DMS79 (cell line): ENCODE measurements around the gene B4GALNT1.
"Not testable (repeated sequence)": the region's sequence is repeated elsewhere in the genome, so short reads cannot be mapped to it uniquely, and the experiment has no call there.

Source experiments
- DNase-seq: peaks from one replicate; lab custom pipeline; 2025; lab: John Stamatoyannopoulos, UW

Gene B4GALNT1

DNA sequence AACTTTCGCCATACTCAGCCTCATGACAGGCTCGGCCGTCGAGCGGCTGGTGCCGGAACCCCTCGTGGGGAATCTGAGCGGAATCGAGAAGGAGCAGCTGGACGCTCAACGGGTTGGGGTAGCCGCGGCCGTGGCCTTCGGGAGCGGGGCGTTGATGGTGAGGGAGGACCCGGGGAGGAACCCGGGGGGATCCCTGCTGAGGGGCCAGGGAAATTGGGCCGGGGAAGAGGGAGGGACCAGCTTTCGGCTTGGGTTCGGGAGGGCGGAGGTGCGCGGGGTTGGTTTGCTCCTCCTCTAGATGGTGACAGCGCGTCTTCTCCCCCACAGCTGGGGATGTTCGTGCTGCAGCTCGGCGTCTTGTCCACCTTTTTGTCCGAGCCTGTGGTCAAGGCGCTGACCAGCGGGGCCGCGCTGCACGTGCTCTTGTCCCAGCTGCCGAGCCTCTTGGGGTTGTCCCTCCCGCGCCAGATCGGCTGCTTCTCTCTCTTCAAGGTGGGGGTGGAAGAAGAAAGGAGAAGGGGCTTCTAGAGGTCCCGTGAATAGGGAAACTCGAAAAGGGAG, 12.0 kb downstream of the B4GALNT1 start:
- no peak for DNase-seq

DNA sequence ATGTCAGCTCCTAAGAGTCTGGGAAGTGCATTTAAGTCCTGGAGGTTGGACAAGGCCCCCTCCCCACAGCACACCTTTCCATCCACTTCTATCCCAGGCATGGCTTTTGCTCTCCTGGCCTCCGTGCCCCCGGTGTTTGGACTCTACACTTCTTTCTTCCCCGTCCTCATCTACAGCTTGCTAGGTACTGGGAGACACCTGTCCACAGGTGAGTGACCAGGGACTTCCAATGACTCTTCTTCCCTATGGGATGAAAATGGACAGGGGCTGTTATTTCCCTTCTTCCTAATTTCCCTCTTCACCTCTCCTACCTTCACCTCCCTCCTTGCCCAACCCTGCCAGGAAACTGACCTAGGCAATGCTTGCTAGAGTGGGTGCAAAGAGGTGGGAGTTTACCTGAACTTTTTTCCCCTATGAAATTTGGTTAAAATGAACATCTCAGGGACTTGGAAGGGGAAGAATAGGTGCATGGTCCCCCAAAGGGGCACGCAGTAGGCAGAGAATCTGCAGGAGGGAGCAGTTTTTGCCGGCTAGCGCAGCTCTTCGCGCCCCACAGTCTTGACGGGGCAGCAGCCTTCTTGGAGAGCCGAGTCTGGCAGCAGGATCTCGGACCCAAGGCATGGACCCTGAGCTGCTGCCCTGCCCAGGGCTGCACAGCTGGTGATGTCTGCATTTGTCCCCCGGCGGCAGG, 12.6 kb downstream of the B4GALNT1 start:
- no peak for DNase-seq

DNA sequence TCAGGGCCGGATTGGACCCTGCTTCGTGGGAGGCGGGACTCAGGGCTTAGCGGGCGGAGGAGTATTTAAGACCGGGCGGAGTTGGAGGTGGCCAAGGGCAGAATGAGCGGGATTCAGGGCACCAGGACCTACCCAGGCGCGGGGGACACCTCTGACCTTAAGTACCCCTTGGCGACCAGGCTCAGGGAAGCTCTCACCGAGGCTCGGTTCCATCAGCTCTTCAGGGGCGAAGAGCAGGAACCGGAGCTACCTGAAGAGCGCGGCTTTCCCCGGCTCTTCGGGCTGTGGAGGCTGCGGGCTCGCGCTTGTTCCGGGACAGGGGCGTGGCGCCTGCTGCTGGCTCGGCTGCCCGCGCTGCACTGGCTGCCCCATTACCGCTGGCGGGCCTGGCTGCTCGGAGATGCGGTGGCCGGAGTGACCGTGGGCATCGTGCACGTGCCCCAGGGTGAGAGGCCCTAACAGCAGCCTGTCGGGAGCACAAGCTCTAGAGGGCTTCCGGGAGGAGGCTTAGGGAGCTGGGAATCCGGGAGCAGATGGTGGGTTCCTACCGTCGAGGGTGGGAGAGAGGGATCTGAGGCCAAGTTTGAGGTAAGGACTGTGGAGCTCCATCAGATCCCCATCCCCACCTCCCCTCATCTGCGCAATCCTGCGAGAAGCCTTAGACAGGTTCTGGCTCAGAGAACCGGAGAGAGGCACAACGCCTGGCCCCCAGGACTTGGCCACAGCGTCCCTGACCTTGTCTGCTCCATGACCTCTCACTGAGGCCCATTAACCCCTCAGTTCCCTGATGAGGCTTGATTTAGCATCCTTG, 13.4 kb downstream of the B4GALNT1 start:
- DNase-seq: no peak

DNA sequence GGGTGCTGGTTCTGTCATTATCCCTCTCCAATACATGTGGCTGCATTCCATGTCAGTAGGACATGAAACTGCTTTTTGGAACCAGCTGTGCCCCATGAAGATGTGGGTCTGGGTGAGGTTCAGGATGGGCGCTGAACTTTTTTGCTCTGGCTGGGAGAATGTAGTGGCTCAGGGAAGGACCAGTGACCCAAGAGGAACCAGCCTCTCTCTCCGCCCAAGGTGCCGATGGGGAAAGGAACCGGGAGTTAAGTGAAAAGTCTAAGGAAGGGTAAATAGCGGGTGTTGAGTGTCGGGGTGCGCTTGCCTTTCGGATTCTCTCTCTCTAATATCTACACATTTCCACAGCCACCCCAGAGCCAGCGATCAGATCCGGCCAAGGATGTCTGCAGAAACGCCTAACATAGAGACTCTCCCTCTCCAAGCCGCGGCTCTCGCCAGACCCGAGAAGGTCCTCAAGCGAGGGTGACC, 14.0 kb downstream of the B4GALNT1 start:
- DNase-seq: no peak

DNA sequence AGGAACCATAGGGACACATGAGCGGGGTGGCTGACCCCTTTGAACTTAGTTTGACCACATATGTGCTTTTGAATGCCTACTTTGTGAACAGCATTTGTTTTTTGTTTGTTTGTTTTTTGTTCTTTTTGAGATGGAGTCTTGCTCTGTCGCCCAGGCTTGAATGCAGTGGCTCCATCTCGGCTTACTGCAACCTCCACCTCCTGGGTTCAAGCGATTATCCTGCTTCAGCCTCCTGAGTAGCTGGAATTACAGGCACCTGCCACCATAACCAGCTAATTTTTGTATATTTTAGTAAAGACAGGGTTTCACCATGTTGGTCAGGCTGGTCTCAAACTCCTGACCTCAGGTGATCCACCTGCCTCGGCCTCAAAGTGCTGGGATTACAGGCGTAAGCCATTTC, 14.6 kb downstream of the B4GALNT1 start:
- not testable (repeated sequence) for DNase-seq

DNA sequence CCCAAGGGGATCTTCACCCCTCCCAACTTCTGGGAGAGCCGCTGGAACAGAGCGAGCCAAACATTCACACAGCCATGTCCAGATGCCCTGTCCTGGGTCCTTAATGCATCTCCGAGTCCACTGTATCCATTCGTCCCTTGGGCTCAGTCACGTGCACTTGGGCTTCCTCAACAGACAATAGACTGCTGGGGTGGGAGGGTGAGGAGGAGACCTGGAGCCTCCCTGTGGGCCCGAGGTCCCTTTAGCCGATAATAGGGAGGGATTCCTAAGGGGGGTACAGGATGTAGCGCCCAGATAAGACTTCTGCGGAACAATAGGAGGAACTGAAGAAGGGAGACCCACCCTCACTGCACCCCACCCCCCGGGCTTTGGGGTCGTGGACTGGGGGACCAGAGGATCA, 15.1 kb downstream of the B4GALNT1 start:
- DNase-seq: no peak

DNA sequence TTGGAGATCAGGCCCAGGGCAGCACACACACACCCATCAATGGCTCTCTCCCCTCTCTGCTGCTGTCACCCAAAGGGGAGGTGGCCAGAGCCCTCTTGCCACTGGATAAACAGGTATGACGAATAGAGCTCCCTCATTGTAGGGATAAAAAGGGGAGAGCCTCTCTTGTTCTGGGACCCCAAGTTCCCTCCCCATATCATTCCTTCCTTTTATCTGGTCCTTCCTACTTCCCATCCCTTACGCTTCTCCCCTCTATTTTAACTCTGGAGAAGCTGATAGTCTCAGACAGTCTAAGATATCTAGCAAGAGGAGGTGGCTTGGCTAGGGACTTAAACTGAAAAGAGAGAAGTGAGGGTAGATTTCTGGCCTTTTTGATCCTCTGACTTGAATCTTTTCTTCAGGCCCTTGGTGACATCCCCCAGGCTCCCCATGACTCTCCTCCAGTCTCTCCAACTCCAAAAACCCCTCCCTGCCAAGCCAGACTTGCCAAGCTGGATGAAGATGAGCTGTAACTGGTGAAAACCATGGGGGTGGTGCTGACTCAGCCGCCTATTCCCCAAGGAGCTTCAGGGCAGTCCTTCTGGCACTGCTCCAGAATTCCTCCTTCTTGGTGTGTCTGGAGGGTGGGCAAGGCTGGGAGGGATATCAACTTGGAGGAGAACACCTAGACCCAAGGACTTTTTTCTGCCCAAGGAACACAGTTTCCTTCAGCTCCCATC, 16.5 kb downstream of the B4GALNT1 start:
- no peak for DNase-seq

DNA sequence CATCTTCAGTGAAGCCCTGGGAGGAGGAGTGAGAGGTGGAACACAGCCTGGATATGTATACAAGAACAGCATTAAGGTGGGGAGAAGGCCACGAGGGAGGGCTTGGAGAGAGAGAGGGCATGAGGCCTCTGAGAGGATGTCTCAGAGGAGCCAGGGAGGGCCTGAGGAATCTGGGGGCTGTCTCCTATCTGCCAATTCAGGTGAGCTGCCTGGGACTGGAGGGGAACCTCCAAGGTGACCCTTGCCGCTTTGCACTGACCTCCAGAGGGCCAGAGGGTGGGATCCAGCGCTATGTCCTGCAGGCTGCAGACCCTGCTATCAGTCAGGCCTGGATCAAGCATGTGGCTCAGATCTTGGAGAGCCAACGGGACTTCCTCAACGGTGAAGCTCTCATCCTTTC, 17.4 kb downstream of the B4GALNT1 start:
- no peak for DNase-seq

DNA sequence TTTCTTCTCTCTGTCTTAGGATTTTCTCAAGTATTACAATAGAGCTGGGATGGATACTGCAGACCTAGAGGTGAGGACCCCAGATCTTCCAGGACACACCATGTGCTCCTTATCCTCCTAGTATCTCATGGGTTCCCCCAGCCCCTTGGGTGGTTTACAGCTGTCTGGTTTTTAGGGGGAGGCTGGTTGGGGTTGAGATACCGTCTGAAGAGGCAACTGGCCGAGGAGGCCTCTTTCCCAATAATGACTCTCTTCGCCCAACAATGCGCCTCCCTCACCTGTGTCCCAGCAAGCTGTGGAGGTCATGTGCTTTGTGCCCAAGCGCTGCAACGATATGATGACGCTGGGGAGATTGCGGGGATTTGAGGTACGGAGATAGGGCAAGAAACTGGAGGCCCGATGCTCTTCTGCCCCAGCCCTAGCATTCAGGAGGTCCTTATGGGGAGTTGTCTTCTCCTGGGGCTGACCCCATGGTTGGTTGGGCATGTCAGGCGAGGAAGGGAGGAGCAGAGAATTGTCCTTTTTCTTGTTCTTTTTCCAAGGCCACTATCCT, 18.0 kb downstream of the B4GALNT1 start:
- no peak for DNase-seq

DNA sequence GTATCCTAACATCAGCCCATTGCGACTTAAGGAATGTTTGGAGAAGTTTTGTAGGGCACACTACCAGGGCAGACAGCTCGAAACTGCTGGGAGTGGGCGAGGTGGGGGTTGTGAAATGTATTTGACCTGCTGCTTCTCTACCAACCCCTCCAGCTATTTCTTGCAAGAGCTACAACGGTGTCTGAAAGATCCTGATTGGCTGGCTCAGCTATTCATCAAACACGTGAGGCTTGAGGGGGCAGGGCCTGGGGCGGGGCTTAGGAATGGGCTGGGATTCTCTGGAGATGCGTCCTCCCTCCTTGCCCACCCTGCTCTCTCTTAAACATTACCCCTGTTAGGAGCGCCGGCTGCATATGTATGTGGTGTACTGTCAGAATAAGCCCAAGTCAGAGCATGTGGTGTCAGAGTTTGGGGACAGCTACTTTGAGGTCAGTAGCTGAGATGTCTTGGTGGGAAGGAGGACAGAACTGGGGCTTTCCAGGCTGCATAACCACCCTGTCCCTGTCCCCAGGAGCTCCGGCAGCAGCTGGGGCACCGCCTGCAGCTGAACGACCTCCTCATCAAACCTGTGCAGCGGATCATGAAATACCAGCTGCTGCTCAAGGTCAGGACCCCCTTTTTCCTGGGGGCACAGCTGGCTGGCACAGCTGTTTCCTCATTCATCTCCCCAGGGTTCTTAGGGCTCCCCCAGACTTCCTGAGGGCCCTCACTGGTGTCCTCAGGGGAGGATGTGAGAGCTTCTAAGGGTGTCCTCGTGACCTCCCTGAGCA, 18.6 kb downstream of the B4GALNT1 start:
- no peak for DNase-seq

DNA sequence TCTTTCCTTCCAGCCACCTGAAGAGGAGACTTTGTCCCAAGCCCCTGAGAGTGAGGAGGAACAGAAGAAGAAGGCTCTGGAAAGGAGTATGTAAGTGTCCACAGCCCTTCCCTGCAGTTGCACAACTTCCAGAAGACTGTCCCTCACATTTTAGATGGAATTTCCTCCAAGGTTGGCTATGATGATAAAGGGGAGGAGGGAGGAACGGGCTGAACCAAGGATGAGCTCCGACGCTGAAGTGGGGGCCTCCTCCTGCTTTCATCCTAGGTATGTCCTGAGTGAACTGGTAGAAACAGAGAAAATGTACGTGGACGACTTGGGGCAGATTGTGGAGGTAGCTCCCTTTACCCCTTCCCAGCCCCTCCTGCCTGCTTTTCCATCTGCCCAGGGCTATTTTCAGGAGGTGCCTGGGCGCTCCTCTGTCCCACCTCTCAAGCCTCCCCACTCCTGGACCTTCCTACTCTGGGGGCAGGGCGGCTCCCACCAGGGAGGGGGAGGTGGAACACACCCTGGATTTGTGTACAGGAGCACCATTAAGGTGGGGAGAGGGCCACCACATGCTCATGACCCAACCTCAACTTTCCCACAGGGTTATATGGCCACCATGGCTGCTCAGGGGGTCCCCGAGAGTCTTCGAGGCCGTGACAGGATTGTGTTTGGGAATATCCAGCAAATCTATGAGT, 19.4 kb downstream of the B4GALNT1 start:
- no peak for DNase-seq

DNA sequence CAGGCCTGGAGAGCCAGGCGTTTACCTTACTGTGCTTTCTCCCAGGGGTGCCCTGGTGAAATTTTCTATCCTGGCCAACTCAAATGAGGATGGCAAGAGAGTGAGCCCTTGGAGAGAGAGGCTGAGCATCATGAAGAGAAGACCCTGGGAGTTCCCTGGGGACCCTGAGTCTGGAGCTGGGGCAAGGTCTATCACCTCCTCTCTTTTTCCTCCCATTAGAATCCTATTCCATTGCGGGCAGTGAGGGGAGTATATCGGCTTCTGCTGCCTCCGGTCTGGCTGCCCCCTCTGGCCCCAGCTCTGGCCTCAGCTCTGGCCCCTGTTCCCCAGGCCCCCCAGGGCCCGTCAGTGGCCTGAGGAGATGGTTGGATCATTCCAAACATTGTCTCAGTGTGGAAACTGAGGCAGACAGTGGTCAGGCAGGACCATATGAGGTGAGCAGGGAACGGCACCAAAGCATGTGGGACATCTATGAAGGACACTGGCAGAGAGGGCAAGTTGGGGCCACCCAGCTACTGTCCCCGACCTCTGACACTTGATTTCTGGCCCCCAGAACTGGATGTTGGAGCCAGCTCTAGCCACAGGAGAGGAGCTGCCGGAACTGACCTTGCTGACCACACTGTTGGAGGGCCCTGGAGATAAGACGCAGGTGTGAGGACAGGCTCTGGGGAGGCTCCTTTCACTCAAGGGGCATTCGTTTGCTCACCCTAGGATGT, 20.1 kb downstream of the B4GALNT1 start:
- DNase-seq: no peak

DNA sequence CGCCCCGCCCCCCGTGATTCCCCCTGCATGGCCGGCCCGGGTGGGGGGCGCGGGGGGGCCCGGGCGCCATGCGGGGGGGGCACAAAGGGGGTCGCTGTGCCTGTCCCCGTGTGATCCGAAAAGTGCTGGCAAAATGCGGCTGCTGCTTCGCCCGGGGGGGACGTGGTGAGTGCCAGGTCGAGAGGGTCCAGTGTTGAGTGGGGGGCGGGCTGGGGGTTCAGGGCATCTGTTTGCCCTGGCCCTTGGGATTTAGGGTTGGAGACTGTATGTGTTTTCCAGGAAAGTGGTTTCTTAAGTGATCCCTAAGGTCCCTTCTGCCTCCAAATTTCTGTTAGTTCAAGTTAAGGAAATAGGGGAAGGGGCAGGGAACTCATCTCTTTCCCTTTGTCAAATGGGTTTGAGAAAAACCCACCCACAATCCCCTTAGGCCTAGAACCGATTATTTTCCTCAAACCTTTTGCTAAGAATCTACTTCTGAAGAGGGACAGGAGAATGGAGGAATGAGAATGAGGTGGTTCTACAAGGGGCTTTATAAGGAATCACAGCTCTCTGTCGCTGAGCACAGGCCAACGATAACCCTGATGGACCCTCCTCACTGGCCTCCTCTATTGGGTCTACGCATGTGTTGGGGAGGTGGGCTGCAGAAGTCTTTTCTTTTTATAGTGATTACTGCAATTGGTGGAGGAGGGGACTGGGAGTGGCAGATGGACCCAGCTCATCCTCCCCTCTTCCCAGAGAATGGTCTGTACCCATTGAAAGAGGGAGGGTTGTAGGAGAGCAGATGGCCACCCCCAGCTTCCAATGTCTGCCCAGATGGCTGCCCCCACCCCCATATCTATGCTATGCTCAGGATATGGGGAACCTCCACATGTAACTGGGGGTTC, 20.9 kb downstream of the B4GALNT1 start:
- DNase-seq: no peak

DNA sequence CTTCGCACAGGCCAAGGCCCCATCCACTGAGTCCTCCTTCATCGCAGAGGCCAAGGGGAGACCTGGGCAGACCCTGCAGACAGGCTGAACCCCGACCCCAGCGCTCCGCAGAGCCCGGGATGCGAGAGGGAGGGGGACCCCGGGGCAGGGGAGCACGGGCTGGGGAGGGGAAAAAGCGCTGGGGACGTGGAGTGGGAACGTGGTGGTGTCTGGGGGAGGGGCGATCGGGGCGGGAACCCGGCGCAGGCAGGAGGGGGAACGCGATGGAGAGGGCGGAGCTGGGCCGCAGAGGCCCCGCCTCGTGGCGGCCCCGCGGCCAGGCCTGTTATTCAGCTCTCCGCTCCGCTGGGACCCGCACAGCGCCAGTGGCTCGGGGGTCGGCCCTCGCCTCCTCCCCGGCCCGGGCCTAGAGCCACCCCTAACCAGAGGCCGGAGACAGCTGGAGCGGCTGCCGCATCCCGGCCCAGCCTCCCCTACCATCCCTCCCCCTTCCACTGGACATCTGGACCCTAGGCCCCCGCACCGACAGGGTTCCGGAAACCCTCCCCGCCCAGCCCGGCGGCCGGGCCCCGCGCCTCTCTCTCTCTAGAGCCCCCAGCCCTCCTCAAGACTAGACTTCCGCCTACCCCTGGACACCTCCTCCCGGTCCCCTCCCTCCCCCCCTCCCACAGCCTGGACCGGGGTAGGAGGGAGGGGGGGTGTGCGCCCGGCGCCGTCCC, 21.7 kb downstream of the B4GALNT1 start, which contains the start of gene ARHGEF25:
Gene ARHGEF25, plus strand, starts transcription at position 328 of the 719 bp plus-strand sequence. CDS start 460 bp downstream, outside the sequence.
- DNase-seq: no peak

DNA sequence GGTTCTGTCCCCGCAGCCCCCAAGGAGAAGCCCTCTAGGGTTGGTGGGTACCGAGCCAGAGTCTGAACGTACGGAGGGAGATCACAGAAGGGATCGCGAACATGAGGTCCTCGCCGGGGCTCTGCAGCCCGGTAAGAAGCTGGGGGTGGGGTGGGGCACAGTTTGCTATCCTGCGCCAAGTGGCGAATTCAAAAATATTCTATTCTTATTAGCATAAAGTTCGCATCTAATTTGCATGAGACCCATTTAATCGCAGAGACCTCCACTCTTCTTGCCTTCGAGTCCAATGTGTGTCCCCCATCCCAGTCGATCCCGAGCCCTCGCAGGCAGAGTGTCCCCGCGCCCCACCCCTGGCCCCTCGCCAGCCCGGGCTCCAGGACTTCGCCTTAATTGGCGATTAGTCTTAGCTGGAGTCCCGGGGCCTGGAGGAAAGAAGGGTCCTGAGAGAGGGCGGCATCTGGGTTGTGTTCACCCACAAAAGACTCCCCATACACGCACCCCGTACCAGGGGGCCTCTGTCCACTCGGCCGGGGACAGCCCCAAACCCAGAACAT, 22.4 kb downstream of the B4GALNT1 start:
- no peak for DNase-seq

DNA sequence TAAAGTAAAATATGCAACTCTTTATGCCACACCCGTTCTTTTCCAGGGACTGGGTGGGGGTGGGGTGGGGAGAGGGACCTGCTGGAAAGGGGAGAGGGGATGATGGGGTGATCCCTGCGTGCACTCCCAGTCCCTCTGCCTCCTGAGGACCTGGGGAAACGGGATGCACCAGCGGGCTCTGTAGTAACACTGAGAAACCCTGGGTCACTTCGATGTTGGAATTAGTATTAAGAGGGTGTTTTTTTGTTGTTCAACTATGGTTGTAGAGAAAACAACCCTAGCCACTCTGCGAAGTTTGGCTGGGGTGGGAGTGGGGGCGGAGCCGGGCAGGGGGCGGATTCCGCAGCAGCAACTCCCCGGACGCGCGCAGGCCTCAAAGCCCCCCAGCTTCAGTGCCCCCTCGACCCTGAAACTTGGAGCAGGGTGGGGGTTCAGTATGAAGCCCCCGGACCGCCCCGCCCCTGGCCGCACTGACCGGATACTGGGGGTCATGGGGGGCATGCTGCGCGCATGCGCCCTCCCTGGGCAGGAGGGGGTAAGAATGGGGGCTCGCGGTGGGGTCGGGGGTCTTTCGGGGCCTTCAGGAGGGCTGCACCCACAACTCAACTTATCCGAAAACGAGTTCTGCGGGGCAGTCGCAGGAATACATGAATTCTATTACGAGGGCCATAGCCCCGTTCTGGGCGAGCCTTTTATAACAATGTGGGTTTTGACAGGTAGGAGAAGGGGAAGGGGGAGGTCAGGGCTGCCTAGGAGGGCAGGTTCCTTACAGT, 23.0 kb downstream of the B4GALNT1 start:
- no peak for DNase-seq

DNA sequence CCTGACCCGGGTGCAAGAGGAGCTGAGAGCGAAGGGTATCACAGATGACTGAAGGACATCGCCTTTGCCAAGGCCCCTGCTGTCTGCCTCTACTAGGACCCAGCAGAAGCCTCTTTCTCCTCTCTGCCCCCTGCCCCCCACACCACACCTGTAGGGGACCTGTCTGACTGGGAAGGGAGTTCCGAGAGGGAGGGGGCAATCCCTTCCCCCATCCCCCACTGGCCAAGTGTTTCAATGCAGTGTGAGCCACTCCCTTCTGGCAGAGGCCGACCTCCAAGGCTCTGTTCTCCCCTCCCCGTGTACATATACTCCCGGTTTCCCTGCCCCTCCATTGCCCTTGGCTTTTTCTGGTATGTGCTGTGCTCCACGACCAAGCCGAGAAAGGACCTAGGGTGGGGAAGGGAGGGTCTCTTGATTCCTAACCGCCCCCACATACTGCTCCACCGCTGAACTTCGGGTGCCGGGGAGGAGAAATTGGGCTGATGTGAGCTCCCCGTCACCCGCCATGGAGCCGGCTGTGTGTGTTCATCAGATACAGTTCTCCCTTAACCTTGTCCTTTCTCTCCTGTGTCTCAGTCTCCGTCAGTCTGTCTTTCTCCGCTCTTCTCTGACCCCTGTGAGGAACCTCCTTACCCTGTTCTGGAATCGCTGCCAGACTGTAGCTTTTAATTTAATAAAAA, 23.8 kb downstream of the B4GALNT1 start:
- DNase-seq: no peak
